Chondrocyte (in vitro differentiated cells): Measurements from ENCODE around the gene ATG4D. TPM values are rescaled to one million over a fixed set of nuclear protein-coding genes. Genes with fewer than 3 reads are reported as not detected.
A peak's percentile ranks its signal among the peaks of the same experiment; 100 is the strongest.

Experiments
- DNase-seq: peaks from one replicate; pipeline ENCODE4 v3.0.0; 2021; ENCODE audit warnings: mixed read lengths, low spot score
- H3K27ac Mint-ChIP-seq: one replicate; pipeline ENCODE4 v1.8.0; 2021; ENCODE audit warnings: mild to moderate bottlenecking, moderate library complexity, mixed read lengths; ENCODE audit not compliant: unreplicated experiment
- H3K27me3 Mint-ChIP-seq: 2 replicates; pipeline ENCODE4 v1.8.0; 2021; ENCODE audit warnings: low read depth, mixed read lengths
- H3K36me3 Mint-ChIP-seq: 2 replicates; pipeline ENCODE4 v1.8.0; 2021; ENCODE audit warnings: low read depth, mixed read lengths
- H3K4me1 Mint-ChIP-seq: 2 replicates; pipeline ENCODE4 v1.8.0; 2021; ENCODE audit warnings: low read depth, mild to moderate bottlenecking, mixed read lengths
- H3K4me3 Mint-ChIP-seq: one replicate; pipeline ENCODE4 v1.8.0; 2021; ENCODE audit warnings: mild to moderate bottlenecking, moderate library complexity, mixed read lengths; ENCODE audit not compliant: unreplicated experiment
- H3K9me3 Mint-ChIP-seq: 2 replicates; pipeline ENCODE4 v1.8.0; 2021; ENCODE audit warnings: low read depth, mixed read lengths
- total RNA-seq: library from RNA; stranded (reverse); gene quantifications from 3 replicates; pipeline ENCODE4 v1.2.1, GENCODE V29; 2021
- TF ChIP-seq, protein P1 (sequence below): fragments of 200-600 bp; sonication (generic); IDR thresholded peaks from 2 replicates; pipeline ENCODE4 v1.5.0; 2021; ENCODE audit warnings: antibody characterized with exemption, mild to moderate bottlenecking, moderate library complexity

The ATG4D gene
- total RNA-seq, 1 donor from 2014 or later, result 23.2 TPM

DNA sequence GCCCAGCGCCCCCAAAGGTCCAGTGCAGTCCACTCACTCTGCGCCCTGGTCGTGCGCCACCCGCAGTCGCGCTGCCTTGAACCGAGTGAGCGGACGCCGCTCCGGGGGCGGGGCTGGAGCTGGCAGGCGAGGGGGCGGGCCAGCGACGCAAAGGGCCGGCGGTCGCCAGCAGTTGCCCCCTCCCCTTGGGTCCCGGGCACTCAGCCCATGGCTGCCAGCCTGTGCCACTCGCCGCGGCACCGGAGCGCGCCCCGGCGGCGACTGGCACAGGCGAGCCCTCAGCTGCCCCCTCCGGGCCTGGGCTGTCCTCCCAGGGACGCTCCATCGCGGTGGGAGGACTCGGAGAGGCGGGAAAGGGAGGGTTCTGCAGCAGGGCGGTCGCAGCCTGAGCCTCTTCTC lies 26.3 kb upstream of the ATG4D start, which contains the start of gene S1PR5:
TSS of gene S1PR5 (minus strand) at position 87 of the 399 bp plus-strand sequence. CDS start 2,436 bp downstream, outside the sequence.
- Mint-ChIP-seq H3K4me3 (peak within 1 kb of the TSS; percentile 79), H3K9me3 (no peaks in the 10 kb centered on the region), H3K4me1 (peaks cover 31% of the 10 kb centered on the region), H3K36me3 (no peaks in the 10 kb centered on the region), H3K27me3 (no peaks in the 10 kb centered on the region), H3K27ac (peak within 1 kb of the TSS; percentile 80)
- TF ChIP-seq, protein P1, sequence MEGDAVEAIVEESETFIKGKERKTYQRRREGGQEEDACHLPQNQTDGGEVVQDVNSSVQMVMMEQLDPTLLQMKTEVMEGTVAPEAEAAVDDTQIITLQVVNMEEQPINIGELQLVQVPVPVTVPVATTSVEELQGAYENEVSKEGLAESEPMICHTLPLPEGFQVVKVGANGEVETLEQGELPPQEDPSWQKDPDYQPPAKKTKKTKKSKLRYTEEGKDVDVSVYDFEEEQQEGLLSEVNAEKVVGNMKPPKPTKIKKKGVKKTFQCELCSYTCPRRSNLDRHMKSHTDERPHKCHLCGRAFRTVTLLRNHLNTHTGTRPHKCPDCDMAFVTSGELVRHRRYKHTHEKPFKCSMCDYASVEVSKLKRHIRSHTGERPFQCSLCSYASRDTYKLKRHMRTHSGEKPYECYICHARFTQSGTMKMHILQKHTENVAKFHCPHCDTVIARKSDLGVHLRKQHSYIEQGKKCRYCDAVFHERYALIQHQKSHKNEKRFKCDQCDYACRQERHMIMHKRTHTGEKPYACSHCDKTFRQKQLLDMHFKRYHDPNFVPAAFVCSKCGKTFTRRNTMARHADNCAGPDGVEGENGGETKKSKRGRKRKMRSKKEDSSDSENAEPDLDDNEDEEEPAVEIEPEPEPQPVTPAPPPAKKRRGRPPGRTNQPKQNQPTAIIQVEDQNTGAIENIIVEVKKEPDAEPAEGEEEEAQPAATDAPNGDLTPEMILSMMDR, result peak; percentile 49
- no peak for DNase-seq

DNA sequence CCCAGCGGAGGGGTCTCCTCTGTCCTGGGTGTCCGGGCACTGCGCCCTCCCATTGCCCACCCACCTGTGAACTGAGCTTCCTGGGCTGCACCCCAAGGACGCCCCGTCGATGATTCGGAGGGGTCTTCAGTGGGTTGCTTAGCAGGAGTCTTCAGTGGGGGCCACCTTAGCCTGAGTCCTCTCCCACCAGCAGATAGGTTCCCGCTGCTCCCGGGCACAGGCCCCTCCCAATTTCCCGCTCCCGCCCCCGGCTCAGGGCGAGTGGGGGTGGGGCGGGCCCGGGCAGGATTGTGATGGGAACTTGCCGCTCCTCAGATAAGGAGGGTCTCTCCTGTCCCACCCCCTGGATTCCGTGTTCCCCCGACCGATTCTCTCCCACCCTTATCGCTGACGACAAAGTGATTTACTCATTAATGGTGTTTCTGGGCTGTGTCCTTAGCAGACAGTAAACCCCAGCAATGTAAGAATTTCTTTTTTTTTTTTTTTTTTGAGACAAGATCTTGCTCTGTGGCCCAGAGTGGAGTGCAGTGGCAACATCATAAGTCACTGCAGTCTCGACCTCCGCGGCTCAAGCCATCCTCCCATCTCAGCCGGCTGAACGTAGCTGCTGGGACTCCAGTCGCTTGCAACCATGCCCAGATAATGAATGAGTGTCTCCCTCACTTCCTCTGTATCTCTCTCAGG lies 25.8 kb upstream of the ATG4D start:
- DNase-seq, result no peak
- H3K27ac Mint-ChIP-seq, result peak overlapping the region; percentile 64

DNA sequence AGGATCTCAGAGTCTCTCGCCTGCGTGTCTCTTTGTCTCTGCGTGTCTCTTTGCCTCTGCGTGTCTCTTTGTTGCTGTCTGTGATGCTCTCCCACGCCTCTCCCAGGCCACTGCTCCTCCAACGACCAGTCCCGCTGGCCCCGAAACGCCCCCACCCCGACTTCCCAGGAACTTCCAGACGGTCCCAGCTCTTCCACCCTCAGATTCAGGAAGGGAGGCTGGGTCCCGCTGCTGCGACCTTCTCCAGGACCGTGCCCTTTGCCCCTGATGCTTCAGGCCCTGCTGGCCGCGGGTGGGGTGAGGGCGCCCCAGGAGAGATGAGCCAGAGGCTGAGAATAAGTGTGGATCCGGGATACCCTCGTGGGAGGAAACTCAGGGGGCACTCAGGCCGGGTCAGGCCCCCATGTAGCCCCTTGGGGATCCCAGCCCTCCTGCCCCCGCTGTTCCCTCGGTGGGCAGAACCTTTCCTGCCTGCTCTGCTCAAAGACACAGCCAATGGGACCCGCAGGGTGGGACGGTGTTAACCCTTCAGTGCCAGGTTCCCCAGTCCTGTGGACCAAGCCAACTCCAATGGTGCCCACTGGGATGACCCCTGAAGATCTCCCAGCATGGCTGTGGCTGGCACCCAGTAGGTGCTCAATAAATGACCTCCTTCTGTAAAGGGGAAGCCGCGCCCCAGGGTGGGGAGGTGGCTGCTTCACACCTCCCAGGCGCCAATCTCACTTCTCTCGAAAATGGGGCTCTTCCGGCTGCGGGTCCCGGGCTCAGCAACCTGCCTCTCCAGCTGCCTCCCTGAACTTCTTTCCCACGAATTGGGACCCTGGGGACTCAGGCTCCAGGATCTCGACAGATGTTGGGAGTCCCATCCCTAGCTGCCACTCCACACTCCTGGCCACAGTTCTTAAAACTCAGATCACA lies 25.0 kb upstream of the ATG4D start:
- Mint-ChIP-seq H3K27ac (peak overlapping the region; percentile 64), H3K4me1 (peaks cover 31% of the 10 kb centered on the region), H3K9me3 (no peaks in the 10 kb centered on the region), H3K4me3 (peak overlapping the region; percentile 62), H3K36me3 (no peaks in the 10 kb centered on the region), H3K27me3 (no peaks in the 10 kb centered on the region)
- TF ChIP-seq, protein P1, result no peak
- peak; percentile 88 for DNase-seq

More for the DNA sequence above, 25.8 kb upstream of the ATG4D start:
- Mint-ChIP-seq H3K27me3 (no peaks in the 10 kb centered on the region), H3K36me3 (no peaks in the 10 kb centered on the region), H3K9me3 (no peaks in the 10 kb centered on the region), H3K4me3 (peak overlapping the region; percentile 62), H3K4me1 (peaks cover 31% of the 10 kb centered on the region)
- TF ChIP-seq, protein P1, result no peak

DNA sequence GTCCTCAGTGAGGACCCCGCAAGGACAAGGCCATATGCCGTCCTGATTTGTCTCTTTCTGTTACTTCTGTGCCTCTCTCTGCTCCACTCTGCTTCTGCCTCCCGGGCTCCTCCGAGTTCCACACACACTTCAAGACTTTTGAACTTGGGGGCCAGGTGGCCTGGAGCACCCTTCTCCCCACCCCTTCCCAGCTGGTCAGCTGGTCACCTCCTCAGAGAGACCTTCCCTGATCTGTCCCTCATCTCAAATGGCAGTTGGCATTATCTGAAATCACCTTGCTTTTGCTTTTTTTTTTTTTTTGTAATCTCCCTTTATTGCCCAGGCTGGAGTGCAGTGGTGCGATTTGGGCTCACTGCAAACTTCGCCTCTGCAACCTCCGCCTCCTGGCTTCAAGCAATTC lies 24.3 kb upstream of the ATG4D start:
- H3K27ac Mint-ChIP-seq, result peak overlapping the region; percentile 57
- peaks cover 31% of the 10 kb centered on the region for H3K4me1 Mint-ChIP-seq
- no peak for DNase-seq
- no peaks in the 10 kb centered on the region for H3K27me3 Mint-ChIP-seq
- H3K9me3 Mint-ChIP-seq, result no peaks in the 10 kb centered on the region
- TF ChIP-seq, protein P1, result no peak
- no peak overlapping the region for H3K4me3 Mint-ChIP-seq
- no peaks in the 10 kb centered on the region for H3K36me3 Mint-ChIP-seq

DNA sequence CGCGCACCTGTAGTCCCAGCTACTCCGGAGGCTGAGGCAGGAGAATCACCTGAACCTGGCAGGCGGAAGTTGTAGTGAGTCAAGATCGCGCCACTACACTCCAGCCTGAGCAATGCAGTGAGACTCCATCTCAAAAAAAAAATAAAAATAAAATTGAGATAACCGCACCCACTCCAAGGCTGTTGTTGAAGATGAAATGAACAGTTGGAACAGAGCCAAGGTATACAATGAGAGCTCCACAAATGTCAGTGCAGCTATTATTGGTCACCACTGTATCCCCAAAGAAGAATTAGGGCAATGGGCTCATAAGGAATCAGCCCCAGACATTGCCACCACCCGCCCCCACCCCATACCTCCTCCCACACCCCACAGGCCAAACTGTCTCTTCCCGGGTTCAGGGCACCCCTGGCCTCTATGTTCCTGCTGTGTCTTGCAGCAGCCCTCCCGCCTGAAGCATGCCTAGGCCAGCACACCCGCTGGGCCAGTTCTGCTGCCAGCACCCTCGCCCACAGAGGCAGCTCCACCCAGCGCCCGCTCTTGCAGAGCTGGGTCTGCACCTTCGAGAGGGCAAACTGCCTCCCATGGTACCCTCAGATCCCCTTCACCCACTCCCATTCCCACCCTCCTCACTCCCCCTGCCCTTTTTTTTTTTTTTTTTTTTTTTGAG lies 22.9 kb upstream of the ATG4D start:
- Mint-ChIP-seq H3K36me3 (no peaks in the 10 kb centered on the region), H3K27ac (no peak overlapping the region), H3K27me3 (no peaks in the 10 kb centered on the region), H3K4me1 (peaks cover 28% of the 10 kb centered on the region), H3K9me3 (no peaks in the 10 kb centered on the region), H3K4me3 (no peak overlapping the region)
- DNase-seq, result no peak
- TF ChIP-seq, protein P1, result no peak
